Parathyroid adenoma (tissue), 2 donors: Measurements from ENCODE around the gene TEKTIP1.

ENCODE experiments used
- H2AFZ ChIP-seq: fragments of 300-600 bp; sonication (generic); one replicate; pipeline ENCODE4 v1.7.0; 2017; ENCODE audit warnings: antibody characterized with exemption, mild to moderate bottlenecking
- H3K27ac ChIP-seq: fragments of 300-600 bp; sonication (generic); one replicate; pipeline ENCODE4 v1.7.0; 2017
- H3K27me3 ChIP-seq: fragments of 300-600 bp; sonication (generic); one replicate; pipeline ENCODE4 v1.7.0; 2017; ENCODE audit warnings: low read length; ENCODE audit not compliant: control insufficient read depth, insufficient read depth
- H3K36me3 ChIP-seq: fragments of 300-600 bp; sonication (generic); one replicate; pipeline ENCODE4 v1.7.0; 2017; ENCODE audit warnings: low read length; ENCODE audit not compliant: control insufficient read depth, insufficient read depth
- H3K4me1 ChIP-seq: fragments of 300-600 bp; sonication (generic); one replicate; pipeline ENCODE4 v1.7.0; 2017; ENCODE audit warnings: control low read depth
- H3K4me2 ChIP-seq: fragments of 300-600 bp; sonication (generic); one replicate; pipeline ENCODE4 v1.7.0; 2017; ENCODE audit warnings: low read length
- H3K4me3 ChIP-seq: fragments of 300-600 bp; sonication (generic); one replicate; pipeline ENCODE4 v1.7.0; 2017; ENCODE audit warnings: low read depth, low read length
- H3K79me2 ChIP-seq: fragments of 300-600 bp; sonication (generic); one replicate; pipeline ENCODE4 v1.7.0; 2017; ENCODE audit warnings: control low read depth
- H3K9ac ChIP-seq: fragments of 300-600 bp; sonication (generic); one replicate; pipeline ENCODE4 v1.7.0; 2017; ENCODE audit warnings: mild to moderate bottlenecking
- H3K9me3 ChIP-seq: fragments of 300-600 bp; sonication (generic); one replicate; pipeline ENCODE4 v1.7.0; 2017; ENCODE audit warnings: low read length; ENCODE audit not compliant: control insufficient read depth
- TF ChIP-seq, protein P1 (sequence below): fragments of 300-600 bp; sonication (generic); IDR thresholded peaks from one replicate; pipeline ENCODE4 v1.7.0; 2017; ENCODE audit warnings: antibody characterized with exemption, mild to moderate bottlenecking
- donor health status: primary hyperparathyroidism.

Gene TEKTIP1

DNA sequence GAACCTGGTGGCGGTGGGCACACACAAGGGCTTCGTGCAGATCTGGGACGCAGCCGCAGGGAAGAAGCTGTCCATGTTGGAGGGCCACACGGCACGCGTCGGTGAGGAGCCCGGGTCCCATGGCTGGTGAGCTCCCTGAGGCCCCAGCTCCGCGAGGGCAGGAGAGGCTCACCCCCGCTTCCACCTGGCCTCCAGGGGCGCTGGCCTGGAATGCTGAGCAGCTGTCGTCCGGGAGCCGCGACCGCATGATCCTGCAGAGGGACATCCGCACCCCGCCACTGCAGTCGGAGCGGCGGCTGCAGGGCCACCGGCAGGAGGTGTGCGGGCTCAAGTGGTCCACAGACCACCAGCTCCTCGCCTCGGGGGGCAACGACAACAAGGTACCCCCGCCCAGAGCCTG lies 7.3 kb upstream of the TEKTIP1 start:
- no peaks in the 10 kb centered on the region for H3K4me1 ChIP-seq
- H3K27ac ChIP-seq: no peak overlapping the region
- H3K9me3 ChIP-seq: no peaks in the 10 kb centered on the region
- no peak overlapping the region for H3K4me2 ChIP-seq
- TF ChIP-seq, protein P1, sequence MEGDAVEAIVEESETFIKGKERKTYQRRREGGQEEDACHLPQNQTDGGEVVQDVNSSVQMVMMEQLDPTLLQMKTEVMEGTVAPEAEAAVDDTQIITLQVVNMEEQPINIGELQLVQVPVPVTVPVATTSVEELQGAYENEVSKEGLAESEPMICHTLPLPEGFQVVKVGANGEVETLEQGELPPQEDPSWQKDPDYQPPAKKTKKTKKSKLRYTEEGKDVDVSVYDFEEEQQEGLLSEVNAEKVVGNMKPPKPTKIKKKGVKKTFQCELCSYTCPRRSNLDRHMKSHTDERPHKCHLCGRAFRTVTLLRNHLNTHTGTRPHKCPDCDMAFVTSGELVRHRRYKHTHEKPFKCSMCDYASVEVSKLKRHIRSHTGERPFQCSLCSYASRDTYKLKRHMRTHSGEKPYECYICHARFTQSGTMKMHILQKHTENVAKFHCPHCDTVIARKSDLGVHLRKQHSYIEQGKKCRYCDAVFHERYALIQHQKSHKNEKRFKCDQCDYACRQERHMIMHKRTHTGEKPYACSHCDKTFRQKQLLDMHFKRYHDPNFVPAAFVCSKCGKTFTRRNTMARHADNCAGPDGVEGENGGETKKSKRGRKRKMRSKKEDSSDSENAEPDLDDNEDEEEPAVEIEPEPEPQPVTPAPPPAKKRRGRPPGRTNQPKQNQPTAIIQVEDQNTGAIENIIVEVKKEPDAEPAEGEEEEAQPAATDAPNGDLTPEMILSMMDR: no peak
- no peaks in the 10 kb centered on the region for H3K27me3 ChIP-seq
- H3K9ac ChIP-seq: no peak overlapping the region
- H3K79me2 ChIP-seq: no peaks in the 10 kb centered on the region
- no peak overlapping the region for H3K4me3 ChIP-seq
- H2AFZ ChIP-seq: no peak overlapping the region
- H3K36me3 ChIP-seq: no peaks in the 10 kb centered on the region

DNA sequence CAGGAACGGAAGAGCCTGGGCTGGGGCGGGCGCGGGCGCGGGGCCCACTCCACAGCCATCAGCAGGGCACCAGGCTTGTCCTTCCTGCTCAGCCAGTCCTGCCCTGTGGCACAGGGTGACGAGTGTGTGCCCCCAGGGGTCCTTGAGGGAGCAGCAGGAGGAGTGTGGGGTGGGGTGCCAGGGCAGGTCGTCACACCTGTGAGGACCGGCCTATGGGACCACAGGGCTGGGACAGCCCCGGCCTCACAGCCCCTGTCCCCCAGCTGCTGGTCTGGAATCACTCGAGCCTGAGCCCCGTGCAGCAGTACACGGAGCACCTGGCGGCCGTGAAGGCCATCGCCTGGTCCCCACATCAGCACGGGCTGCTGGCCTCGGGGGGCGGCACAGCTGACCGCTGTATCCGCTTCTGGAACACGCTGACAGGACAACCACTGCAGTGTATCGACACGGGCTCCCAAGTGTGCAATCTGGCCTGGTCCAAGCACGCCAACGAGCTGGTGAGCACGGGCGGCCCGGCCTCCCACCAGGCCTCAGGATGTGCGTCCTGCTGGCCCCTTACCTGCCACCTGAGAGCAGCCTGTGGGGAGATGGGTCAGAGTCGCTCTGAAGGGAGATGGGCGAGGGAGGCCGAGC lies 6.7 kb upstream of the TEKTIP1 start:
- no peaks in the 10 kb centered on the region for H3K36me3 ChIP-seq
- TF ChIP-seq, protein P1: no peak
- no peaks in the 10 kb centered on the region for H3K27me3 ChIP-seq

DNA sequence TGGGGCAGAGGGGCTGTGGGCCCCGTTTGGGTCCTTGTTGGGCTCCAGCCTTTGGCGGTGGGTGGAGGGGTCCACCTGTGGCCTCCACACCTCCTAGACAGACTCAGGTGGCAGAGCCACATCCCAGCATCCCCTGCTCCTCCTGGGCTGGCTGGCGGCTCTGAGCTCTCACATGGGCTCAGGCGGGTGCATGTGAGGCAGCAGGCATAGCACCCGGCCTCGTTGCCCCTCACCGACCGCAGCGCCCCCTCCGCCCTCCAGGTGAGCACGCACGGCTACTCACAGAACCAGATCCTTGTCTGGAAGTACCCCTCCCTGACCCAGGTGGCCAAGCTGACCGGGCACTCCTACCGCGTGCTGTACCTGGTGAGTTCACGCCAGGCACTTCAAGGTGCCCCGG lies 5.9 kb upstream of the TEKTIP1 start:
- Histone ChIP-seq H3K36me3 (no peaks in the 10 kb centered on the region), H3K4me1 (no peaks in the 10 kb centered on the region), H3K27ac (no peak overlapping the region), H3K9me3 (no peaks in the 10 kb centered on the region), H3K4me3 (no peak overlapping the region), H3K79me2 (no peaks in the 10 kb centered on the region), H3K9ac (no peak overlapping the region), H3K4me2 (no peak overlapping the region), H2AFZ (no peak overlapping the region), H3K27me3 (no peaks in the 10 kb centered on the region)
- TF ChIP-seq, protein P1: no peak

More for the DNA sequence above, 6.7 kb upstream of the TEKTIP1 start:
- Histone ChIP-seq H2AFZ (no peak overlapping the region), H3K9ac (no peak overlapping the region), H3K4me2 (no peak overlapping the region), H3K27ac (no peak overlapping the region), H3K4me3 (no peak overlapping the region), H3K79me2 (no peaks in the 10 kb centered on the region), H3K4me1 (no peaks in the 10 kb centered on the region), H3K9me3 (no peaks in the 10 kb centered on the region)

DNA sequence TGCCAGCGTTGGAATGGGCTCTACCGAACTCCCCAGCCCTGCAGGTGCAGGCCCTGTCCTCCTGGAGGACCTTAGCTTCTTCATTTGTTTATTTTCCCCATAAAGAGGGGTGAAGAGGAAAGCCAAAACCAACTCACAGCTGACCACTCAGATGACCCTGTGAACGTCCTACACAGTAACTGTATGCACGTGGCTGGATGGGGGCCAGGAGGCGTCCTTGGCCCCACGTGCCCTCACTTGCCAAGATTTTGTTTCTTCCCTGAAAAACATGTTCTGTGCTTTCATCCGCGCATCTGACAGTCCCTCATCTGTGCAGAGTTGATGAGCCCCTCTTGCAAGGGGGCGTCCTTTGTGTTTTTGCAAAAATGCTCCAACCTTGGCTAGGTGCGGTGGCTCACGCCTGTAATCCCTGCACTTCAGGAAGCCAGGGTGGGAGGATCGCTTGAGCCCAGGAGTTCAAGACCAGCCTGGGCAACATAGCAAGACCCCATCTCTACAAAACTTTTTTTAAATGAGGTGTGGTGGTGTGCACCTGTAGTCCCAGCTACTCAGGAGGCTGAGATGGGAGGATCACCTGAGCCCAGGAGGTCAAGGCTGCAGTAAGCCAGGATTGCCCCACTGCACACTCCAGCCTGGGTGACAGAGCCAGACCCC lies 5.3 kb upstream of the TEKTIP1 start:
- H3K27ac ChIP-seq: no peak overlapping the region
- H3K36me3 ChIP-seq: no peaks in the 10 kb centered on the region
- no peak overlapping the region for H3K4me3 ChIP-seq
- H3K9me3 ChIP-seq: no peaks in the 10 kb centered on the region
- no peaks in the 10 kb centered on the region for H3K27me3 ChIP-seq
- no peak overlapping the region for H3K4me2 ChIP-seq
- no peak overlapping the region for H3K9ac ChIP-seq
- H2AFZ ChIP-seq: no peak overlapping the region
- no peaks in the 10 kb centered on the region for H3K79me2 ChIP-seq
- H3K4me1 ChIP-seq: no peaks in the 10 kb centered on the region
- TF ChIP-seq, protein P1: no peak
